ENCODE measurements around the gene CFAP97D2. TPM values are rescaled to one million over a fixed set of nuclear protein-coding genes. Genes with fewer than 3 reads are reported as not detected.
"Not testable (repeated sequence)": the region's sequence is repeated elsewhere in the genome, so short reads cannot be mapped to it uniquely, and the experiment has no call there.

The CFAP97D2 gene
- total RNA-seq, 1 donor: not detected

- peak; percentile 74 for DNase-seq (ENCODE audit: low read depth)
- TF ChIP-seq, protein P1, sequence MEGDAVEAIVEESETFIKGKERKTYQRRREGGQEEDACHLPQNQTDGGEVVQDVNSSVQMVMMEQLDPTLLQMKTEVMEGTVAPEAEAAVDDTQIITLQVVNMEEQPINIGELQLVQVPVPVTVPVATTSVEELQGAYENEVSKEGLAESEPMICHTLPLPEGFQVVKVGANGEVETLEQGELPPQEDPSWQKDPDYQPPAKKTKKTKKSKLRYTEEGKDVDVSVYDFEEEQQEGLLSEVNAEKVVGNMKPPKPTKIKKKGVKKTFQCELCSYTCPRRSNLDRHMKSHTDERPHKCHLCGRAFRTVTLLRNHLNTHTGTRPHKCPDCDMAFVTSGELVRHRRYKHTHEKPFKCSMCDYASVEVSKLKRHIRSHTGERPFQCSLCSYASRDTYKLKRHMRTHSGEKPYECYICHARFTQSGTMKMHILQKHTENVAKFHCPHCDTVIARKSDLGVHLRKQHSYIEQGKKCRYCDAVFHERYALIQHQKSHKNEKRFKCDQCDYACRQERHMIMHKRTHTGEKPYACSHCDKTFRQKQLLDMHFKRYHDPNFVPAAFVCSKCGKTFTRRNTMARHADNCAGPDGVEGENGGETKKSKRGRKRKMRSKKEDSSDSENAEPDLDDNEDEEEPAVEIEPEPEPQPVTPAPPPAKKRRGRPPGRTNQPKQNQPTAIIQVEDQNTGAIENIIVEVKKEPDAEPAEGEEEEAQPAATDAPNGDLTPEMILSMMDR (IDR thresholded peaks at IDR 0.05; ENCODE audit: insufficient read depth, low read length): no peak
- H3K4me3 ChIP-seq (ENCODE audit: low read depth, low read length): peak within 1 kb of the TSS; percentile 95
These were observed 46.5 kb upstream of the CFAP97D2 start, which contains the start of gene RASA3 for GRCh38 chr13:114132419-114133121. TSS of gene RASA3 (minus strand) at chr13:114132623. CDS start at chr13:114132489, 134 bp downstream.

- H3K4me3 ChIP-seq (ENCODE audit: low read depth, low read length); DNase-seq (ENCODE audit: low read depth): not testable (repeated sequence)
These were observed 45.9 kb upstream of the CFAP97D2 start for GRCh38 chr13:114133126-114133525.

GRCh38 chr13:114133552-114133951 is 45.5 kb upstream of the CFAP97D2 start:
- not testable (repeated sequence) for H3K4me3 ChIP-seq (ENCODE audit: low read depth, low read length); DNase-seq (ENCODE audit: low read depth)

DNA sequence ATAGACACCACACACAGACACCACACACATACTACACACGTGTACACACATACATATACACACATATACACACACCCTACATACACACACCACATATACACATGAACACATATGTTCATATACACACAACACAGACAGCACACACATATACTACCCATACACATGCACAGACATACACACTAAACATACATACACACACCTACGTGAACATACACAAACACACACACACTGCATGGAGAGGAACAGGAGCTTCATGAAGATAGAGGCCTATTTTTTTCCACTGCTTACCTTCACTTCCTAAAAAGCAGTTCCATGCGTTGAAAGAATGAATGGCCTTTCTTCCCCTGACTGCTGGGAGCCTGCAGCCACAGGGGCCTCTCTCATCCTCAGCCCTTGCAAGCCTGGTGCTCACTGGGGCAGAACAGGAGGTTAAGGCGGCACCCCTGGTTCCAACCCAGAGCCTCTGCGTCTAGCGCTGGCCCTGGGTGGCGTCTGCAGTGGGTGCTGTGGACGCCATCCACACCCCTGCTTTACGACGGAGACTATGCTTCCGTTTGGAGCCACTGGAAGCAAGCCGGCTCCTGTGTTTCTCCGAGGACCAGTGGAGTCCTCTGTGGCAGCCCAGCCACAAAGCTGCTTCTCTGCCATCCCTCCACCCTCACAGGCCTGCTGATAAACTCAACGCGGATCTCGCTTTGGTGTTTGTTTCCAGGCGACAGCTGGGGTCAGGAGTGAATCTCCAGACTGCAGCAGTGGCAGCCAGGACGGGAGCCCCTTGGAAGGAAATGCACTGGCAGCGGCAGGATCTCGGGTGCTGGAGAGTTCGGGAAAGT is 44.7 kb upstream of the CFAP97D2 start:
- no peak for DNase-seq (ENCODE audit: low read depth)
- no peak overlapping the region for H3K4me3 ChIP-seq (ENCODE audit: low read depth, low read length)
- TF ChIP-seq, protein P1 (IDR thresholded peaks at IDR 0.05; ENCODE audit: insufficient read depth, low read length): no peak

GRCh38 chr13:114134944-114135610 is 44.0 kb upstream of the CFAP97D2 start:
- TF ChIP-seq, protein P1 (IDR thresholded peaks at IDR 0.05; ENCODE audit: insufficient read depth, low read length): no peak
- no peak overlapping the region for H3K4me3 ChIP-seq (ENCODE audit: low read depth, low read length)
- DNase-seq (ENCODE audit: low read depth): no peak

DNA sequence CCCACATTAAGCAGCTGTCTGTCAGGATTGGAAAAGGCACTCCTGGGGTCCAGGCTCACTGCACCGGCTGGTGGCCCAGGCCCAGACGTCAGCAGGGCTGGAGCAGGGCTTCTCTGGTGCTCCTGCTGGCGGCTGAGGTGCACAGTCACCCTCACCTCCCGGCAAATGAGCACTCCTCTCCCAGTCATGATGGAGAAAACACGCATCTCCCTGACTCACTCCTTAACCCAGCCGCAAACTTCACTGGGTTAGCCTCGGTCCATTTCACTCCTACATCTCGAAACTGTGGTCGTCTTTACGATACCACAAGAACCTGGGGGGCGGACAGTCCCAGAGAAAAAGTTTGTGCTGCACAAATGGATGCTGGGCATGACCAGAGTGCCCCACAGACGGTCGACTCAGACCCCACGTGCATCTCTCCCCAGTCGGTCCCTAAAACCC is 43.3 kb upstream of the CFAP97D2 start:
- TF ChIP-seq, protein P1 (IDR thresholded peaks at IDR 0.05; ENCODE audit: insufficient read depth, low read length): no peak
- no peak overlapping the region for H3K4me3 ChIP-seq (ENCODE audit: low read depth, low read length)
- DNase-seq (ENCODE audit: low read depth): no peak

DNA sequence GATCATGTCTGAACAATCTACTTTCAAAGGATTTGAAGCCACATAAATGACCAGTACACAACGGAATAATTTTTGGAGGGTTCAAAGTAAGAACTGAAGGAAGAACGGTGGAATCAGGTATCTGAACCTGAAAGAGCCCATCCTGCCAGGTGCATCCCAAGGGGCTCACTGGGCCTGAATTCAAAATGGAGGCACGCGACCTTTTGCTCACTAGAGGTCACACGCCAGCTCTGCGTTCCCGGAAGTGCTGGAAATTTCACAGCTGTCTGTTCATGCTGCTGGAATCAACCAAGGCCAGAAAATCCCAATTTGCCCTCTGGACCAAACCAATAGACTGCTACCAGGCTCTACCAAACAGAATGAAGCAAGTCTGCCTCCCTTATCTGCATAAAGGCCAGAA is 42.5 kb upstream of the CFAP97D2 start:
- no peak for DNase-seq (ENCODE audit: low read depth)

More for the DNA sequence above, 42.5 kb upstream of the CFAP97D2 start:
- no peak overlapping the region for H3K4me3 ChIP-seq (ENCODE audit: low read depth, low read length)
- TF ChIP-seq, protein P1 (IDR thresholded peaks at IDR 0.05; ENCODE audit: insufficient read depth, low read length): no peak

Measured in fibroblast of the aortic adventitia (primary cell).